Heart left ventricle (tissue), 13 donors: ENCODE measurements around the gene TSEN54.

ENCODE experiments used
- POLR2A ChIP-seq, 2 donors: fragments of 450-650 bp; IDR thresholded peaks; one replicate each; pipeline ENCODE4 v1.6.1; 2017; ENCODE audit warnings: antibody characterized with exemption in 2 of 2, mild to moderate bottlenecking in 2 of 2, moderate library complexity in 2 of 2
- TF ChIP-seq, protein P1 (sequence below), 12 donors: fragments of 200-600 bp; sonication (generic) in 4 of 12; IDR thresholded peaks; one replicate each; pipeline versions ENCODE4 v1.5.0 to v1.8.0; 2018 to 2022; ENCODE audit warnings: antibody characterized with exemption in 12 of 12, mild to moderate bottlenecking in 5 of 12
- donor health status: ischemic (EF 13 %, LVEDD 7.1; RV severe dilation, severe dysfunction).
- donor health status: DM: no; HTN: yes; CAD: no.
- donor health status: DM: no; HTN: no; CAD: no.
- donor health status: ischemic (EF 25% LVEDD 6.9; RV normal size, moderate dysfunction).
- donor health status: ischemic (EF 25% LVEDD 5.7; RV mildly dilated, moderate dysfunction).
- donor health status: ischemic (EF 35%, LVEDD 5.7; RV mildly dilated, moderate dysfunction).
- donor health status: nonischemic (EF 11% LVEDD 7.7; RV severe dilation, severe dysfunction).
- donor health status: DM: yes; HTN: yes; CAD: no.
- donor health status: PGD.
- donor health status: ischemic (EF 29% LVEDD 5.4; RV normal size, mild dysfunction).
- donor health status: nonischemic (EF 23%, LVEDD 6.1; RV moderate dilation, normal function).

DNA sequence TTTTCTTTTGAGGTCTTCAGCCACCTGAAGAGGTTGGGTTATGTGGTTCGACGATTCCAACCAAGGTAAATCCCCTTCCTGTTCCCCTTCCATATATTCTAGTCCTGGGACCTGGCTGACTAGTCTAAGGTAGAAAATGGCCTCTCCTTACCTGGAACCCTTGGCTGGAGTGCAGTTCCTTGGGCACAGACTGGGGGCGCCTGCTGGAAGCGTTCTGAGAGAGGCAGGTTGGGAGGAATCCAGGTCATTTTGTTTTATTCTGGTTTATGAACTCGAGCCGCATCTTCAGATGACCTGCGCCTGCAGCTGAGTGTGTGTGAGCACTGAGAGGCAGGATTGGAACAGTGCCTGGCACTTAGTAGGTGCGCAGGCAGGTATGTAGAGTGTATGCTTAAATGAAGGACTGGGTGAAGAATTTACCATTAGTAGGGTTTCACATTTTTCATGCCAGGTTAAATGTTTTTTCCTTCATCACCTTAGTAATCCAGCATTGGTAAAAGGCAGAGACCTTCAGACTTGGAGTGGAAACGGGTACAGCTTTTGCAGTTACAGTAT lies 2.7 kb downstream of the TSEN54 start:
- TF ChIP-seq, protein P1, sequence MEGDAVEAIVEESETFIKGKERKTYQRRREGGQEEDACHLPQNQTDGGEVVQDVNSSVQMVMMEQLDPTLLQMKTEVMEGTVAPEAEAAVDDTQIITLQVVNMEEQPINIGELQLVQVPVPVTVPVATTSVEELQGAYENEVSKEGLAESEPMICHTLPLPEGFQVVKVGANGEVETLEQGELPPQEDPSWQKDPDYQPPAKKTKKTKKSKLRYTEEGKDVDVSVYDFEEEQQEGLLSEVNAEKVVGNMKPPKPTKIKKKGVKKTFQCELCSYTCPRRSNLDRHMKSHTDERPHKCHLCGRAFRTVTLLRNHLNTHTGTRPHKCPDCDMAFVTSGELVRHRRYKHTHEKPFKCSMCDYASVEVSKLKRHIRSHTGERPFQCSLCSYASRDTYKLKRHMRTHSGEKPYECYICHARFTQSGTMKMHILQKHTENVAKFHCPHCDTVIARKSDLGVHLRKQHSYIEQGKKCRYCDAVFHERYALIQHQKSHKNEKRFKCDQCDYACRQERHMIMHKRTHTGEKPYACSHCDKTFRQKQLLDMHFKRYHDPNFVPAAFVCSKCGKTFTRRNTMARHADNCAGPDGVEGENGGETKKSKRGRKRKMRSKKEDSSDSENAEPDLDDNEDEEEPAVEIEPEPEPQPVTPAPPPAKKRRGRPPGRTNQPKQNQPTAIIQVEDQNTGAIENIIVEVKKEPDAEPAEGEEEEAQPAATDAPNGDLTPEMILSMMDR (IDR thresholded peaks at IDR 0.05) = no peak
- no peak for TF ChIP-seq POLR2A (IDR thresholded peaks at IDR 0.05)
